ENCODE data around the gene HOMER3. TPM values are rescaled to one million over a fixed set of nuclear protein-coding genes. Genes with fewer than 3 reads are reported as not detected.
A peak's percentile ranks its signal among the peaks of the same experiment; 100 is the strongest.

Gene HOMER3
- total RNA-seq, 1 donor from 2014 or later, result 222 TPM

GRCh38 chr19:18895824-18896341, 45.1 kb downstream of the HOMER3 start, which contains the start of gene CERS1:
Gene CERS1, minus strand, starts transcription at chr19:18896158. Its CDS starts 86 bp downstream, at chr19:18896072.
- no peaks in the 10 kb centered on the region for H3K4me1 Mint-ChIP-seq (ENCODE audit: unreplicated experiment)
- TF ChIP-seq, protein P1, sequence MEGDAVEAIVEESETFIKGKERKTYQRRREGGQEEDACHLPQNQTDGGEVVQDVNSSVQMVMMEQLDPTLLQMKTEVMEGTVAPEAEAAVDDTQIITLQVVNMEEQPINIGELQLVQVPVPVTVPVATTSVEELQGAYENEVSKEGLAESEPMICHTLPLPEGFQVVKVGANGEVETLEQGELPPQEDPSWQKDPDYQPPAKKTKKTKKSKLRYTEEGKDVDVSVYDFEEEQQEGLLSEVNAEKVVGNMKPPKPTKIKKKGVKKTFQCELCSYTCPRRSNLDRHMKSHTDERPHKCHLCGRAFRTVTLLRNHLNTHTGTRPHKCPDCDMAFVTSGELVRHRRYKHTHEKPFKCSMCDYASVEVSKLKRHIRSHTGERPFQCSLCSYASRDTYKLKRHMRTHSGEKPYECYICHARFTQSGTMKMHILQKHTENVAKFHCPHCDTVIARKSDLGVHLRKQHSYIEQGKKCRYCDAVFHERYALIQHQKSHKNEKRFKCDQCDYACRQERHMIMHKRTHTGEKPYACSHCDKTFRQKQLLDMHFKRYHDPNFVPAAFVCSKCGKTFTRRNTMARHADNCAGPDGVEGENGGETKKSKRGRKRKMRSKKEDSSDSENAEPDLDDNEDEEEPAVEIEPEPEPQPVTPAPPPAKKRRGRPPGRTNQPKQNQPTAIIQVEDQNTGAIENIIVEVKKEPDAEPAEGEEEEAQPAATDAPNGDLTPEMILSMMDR (IDR thresholded peaks at IDR 0.05; ENCODE audit: unreplicated experiment), result no peak
- H3K36me3 Mint-ChIP-seq (ENCODE audit: low read depth, unreplicated experiment), result peaks cover 10% of the 10 kb centered on the region
- peaks cover 11% of the 10 kb centered on the region for H3K27me3 Mint-ChIP-seq (ENCODE audit: unreplicated experiment)
- no peak within 1 kb of the TSS for H3K27ac Mint-ChIP-seq (ENCODE audit: unreplicated experiment)
- peak; percentile 53 for DNase-seq (ENCODE audit: low spot score)
- H3K9me3 Mint-ChIP-seq (ENCODE audit: unreplicated experiment), result no peaks in the 10 kb centered on the region
- peak within 1 kb of the TSS; percentile 92 for H3K4me3 Mint-ChIP-seq (ENCODE audit: unreplicated experiment)

DNA sequence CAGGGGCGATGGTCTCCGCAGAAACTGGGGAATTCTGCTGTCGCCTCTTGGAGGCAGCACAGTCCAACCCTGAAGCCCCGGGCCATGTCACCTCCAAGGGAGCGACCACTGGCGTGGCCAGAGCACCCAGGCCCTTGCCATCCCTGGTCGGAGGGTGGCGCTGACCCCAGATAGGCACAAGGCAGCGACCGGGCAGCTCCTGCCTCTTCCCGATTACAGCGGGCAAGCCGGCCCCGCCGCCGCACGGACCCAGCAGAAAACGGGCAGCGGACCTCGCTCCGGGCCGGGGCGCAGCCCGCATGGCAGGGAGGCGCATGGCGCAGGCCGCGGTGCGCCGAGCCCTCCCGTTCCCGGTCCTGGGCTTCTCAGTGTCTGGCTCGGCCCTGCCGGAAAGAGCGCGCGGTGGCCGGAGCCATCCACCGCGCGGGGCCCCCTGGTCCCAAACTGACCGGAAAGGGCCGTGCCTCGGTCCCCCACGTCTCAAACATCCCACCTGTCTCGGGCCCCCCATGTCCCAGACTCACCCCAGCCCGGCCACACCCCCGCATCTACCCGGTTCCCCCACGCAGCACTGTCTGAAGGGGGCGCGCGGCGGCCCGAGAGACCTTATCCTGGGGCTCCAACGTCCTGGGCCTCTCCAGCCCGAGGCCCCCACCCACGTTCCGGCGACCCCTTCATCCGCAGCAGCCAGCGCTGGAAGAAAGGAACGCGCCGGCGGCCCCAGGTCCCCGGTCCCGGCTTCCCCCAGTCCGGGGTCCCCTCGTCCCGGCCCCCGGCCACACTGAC, 45.8 kb downstream of the HOMER3 start:
- peak; percentile 77 for DNase-seq (ENCODE audit: low spot score)

DNA sequence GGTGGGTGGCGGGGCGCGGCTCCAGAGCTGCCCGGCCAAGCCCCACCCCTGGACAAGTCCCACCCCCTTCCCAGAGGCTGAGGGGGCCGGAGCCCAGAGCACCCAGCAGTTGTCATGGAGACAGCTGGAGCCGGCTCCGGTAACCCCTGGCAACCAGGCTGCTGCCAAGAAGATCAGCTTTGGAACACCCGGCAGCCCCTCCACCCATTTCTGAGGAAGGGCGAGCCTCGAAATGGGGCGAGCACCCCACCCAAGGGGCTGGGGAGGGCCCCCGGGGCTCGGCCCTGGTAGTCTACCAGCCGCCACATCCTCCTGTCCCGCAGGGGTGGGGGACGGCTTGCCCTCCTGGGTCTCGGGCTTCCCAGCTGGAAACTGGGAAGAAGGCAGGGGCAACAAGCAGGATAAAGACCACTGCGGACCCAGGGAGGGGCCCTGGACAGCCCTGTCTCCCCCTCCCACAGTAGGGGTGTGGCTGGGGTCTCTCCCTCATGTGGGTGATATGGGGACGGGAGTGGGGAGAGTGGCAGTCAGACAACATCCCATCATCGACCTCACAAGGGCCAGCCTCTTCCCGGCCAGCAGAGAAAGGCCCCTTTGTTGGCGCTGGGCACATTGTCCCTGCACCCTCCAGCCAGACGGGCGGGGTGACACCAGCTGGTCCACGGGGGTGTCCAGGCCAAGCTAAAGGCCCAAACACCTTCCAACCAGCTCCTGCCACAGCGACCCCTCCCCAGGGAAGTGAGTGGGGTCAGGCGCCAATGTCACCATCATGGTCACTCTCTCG, 46.6 kb downstream of the HOMER3 start:
- Mint-ChIP-seq H3K4me1 (ENCODE audit: unreplicated experiment) (no peaks in the 10 kb centered on the region), H3K9me3 (ENCODE audit: unreplicated experiment) (no peaks in the 10 kb centered on the region), H3K36me3 (ENCODE audit: low read depth, unreplicated experiment) (peaks cover 5% of the 10 kb centered on the region), H3K4me3 (ENCODE audit: unreplicated experiment) (no peak overlapping the region), H3K27ac (ENCODE audit: unreplicated experiment) (no peak overlapping the region), H3K27me3 (ENCODE audit: unreplicated experiment) (peaks cover 11% of the 10 kb centered on the region)
- DNase-seq (ENCODE audit: low spot score), result no peak
- TF ChIP-seq, protein P1 (IDR thresholded peaks at IDR 0.05; ENCODE audit: unreplicated experiment), result no peak

More for the DNA sequence above, 45.8 kb downstream of the HOMER3 start:
- Mint-ChIP-seq H3K9me3 (ENCODE audit: unreplicated experiment) (no peaks in the 10 kb centered on the region), H3K36me3 (ENCODE audit: low read depth, unreplicated experiment) (peaks cover 5% of the 10 kb centered on the region), H3K27me3 (ENCODE audit: unreplicated experiment) (peaks cover 11% of the 10 kb centered on the region), H3K27ac (ENCODE audit: unreplicated experiment) (no peak overlapping the region), H3K4me3 (ENCODE audit: unreplicated experiment) (peak overlapping the region; percentile 89), H3K4me1 (ENCODE audit: unreplicated experiment) (no peaks in the 10 kb centered on the region)
- TF ChIP-seq, protein P1 (IDR thresholded peaks at IDR 0.05; ENCODE audit: unreplicated experiment), result peak; percentile 48

DNA sequence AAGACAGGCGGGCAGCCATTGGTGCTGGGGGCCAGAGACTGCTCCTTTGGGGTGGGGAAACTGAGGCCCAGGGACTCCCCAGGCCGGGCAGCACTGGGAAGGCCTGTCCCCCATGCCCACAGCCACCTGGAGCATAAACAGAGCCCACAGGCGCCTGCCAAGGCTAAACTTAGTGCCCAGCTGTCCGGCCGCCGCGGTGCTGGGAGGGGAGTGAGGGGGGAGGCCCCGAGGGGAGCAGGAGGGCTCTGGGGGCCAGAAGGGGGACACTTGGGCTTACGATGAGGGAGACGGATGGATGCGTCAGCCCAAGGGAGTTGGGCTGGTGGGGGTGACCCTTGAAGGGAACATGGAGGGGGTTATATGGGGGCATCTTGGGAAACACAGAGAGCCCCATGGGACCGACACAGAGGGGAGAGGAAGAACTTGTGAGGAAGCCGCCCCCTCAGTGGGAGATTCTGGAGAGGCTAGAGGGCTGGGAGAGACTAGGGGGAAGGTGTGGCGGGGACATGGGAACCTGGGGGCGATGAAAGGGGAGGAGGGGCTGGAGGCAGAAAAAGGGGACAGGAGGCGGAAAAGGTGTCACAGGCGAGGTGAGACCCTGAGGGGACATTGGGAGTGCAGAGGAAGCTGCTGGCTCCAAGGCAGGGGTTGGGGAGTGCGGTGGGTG, 47.3 kb downstream of the HOMER3 start:
- H3K4me1 Mint-ChIP-seq (ENCODE audit: unreplicated experiment), result no peaks in the 10 kb centered on the region
- no peaks in the 10 kb centered on the region for H3K9me3 Mint-ChIP-seq (ENCODE audit: unreplicated experiment)
- peaks cover 5% of the 10 kb centered on the region for H3K36me3 Mint-ChIP-seq (ENCODE audit: low read depth, unreplicated experiment)
- TF ChIP-seq, protein P1 (IDR thresholded peaks at IDR 0.05; ENCODE audit: unreplicated experiment), result no peak
- no peak for DNase-seq (ENCODE audit: low spot score)
- no peak overlapping the region for H3K4me3 Mint-ChIP-seq (ENCODE audit: unreplicated experiment)
- H3K27me3 Mint-ChIP-seq (ENCODE audit: unreplicated experiment), result peaks cover 11% of the 10 kb centered on the region
- H3K27ac Mint-ChIP-seq (ENCODE audit: unreplicated experiment), result no peak overlapping the region

Measured in endothelial cell (in vitro differentiated cells).